Testis (tissue), 2 donors: Measurements from ENCODE around the gene CDC25B.

Experiments used
- CTCF ChIP-seq, 3 experiments: fragments of 450-650 bp in 2 of 3; fragments of 200-600 bp in 1 of 3; sonication (generic) in 1 of 3; IDR thresholded peaks; one replicate each; pipeline ENCODE4 v1.5.1; 2016 to 2019; ENCODE audit warnings: antibody characterized with exemption in 3 of 3, mild to moderate bottlenecking in 2 of 3, moderate library complexity in 1 of 3
- POLR2A ChIP-seq: fragments of 450-650 bp; IDR thresholded peaks from one replicate; pipeline ENCODE4 v1.6.1; 2017; ENCODE audit warnings: antibody characterized with exemption, mild to moderate bottlenecking, moderate library complexity

GRCh38 chr20:3783068-3783489 lies 13.0 kb upstream of the CDC25B start:
- TF ChIP-seq CTCF (IDR thresholded peaks at IDR 0.05): no peak
- no peak for TF ChIP-seq POLR2A
